GM12873 (cell line): ENCODE results near the gene SRSF2.

Source experiments
- CTCF ChIP-seq: IDR thresholded peaks from 2 replicates; pipeline ENCODE4 v1.5.1; 2012; ENCODE audit warnings: low read depth, mild to moderate bottlenecking, moderate library complexity, low read length, control low read depth; ENCODE audit not compliant: insufficient read depth; ENCODE audit errors: missing control alignments

Gene SRSF2

GRCh38 chr17:76688165-76688622, 48.9 kb downstream of the SRSF2 start:
- no peak for TF ChIP-seq CTCF

GRCh38 chr17:76687298-76688164, 49.6 kb downstream of the SRSF2 start:
- TF ChIP-seq CTCF, result no peak

GRCh38 chr17:76686538-76687297, 50.4 kb downstream of the SRSF2 start:
- no peak for TF ChIP-seq CTCF

GRCh38 chr17:76685846-76686245, 51.3 kb downstream of the SRSF2 start:
- TF ChIP-seq CTCF, result no peak

- TF ChIP-seq CTCF, result no peak
These were observed 51.8 kb downstream of the SRSF2 start for GRCh38 chr17:76685366-76685765.

- no peak for TF ChIP-seq CTCF
These were observed 52.4 kb downstream of the SRSF2 start for GRCh38 chr17:76684756-76685155.
